Neutrophil (primary cell): ENCODE data around the gene NR0B1.

Source experiments
- H3K27ac ChIP-seq: fragments of 200-600 bp; sonication (generic); 2 replicates; pipeline ENCODE4 v1.5.1; 2016; ENCODE audit warnings: mild to moderate bottlenecking, moderate library complexity
- H3K27me3 ChIP-seq: fragments of 200-600 bp; sonication (generic); 2 replicates; pipeline ENCODE4 v1.6.0; 2016; ENCODE audit warnings: mild to moderate bottlenecking
- H3K36me3 ChIP-seq: fragments of 200-600 bp; sonication (generic); 2 replicates; pipeline ENCODE4 v1.5.1; 2017
- H3K4me1 ChIP-seq, 2 experiments: fragments of 200-600 bp in 1 of 2; sonication (generic) in 1 of 2; 1 replicate in 1 of 2; 2 replicates in 1 of 2; pipeline versions ENCODE4 v1.5.1 to v1.6.1; 2013 to 2016; ENCODE audit warnings: low read depth in 1 of 2, low read length in 1 of 2, mild to moderate bottlenecking in 1 of 2, moderate library complexity in 1 of 2; ENCODE audit not compliant: control insufficient read depth in 1 of 2, insufficient read depth in 1 of 2
- H3K4me3 ChIP-seq, 2 experiments: fragments of 200-600 bp in 1 of 2; sonication (generic) in 1 of 2; 1 replicate in 1 of 2; 2 replicates in 1 of 2; pipeline ENCODE4 v1.5.1; 2013 to 2016; ENCODE audit warnings: low read depth in 1 of 2, low read length in 1 of 2, mild to moderate bottlenecking in 1 of 2, moderate library complexity in 1 of 2
- H3K9me3 ChIP-seq: fragments of 200-600 bp; sonication (generic); 2 replicates; pipeline ENCODE4 v1.5.1; 2016
- CTCF ChIP-seq: fragments of 200-600 bp; sonication (generic); IDR thresholded peaks from 2 replicates; pipeline ENCODE4 v1.5.1; 2016; ENCODE audit warnings: antibody characterized with exemption

NR0B1 gene

GRCh38 chrX:30304866-30305265, 4.3 kb downstream of the NR0B1 start:
- H3K36me3 ChIP-seq, result no peaks in the 10 kb centered on the region
- peaks cover 39% of the 10 kb centered on the region for H3K27me3 ChIP-seq
- H3K9me3 ChIP-seq, result no peaks in the 10 kb centered on the region
- no peaks in the 10 kb centered on the region for H3K4me1 ChIP-seq
- no peak overlapping the region for H3K27ac ChIP-seq
- no peak overlapping the region for H3K4me3 ChIP-seq
- no peak for TF ChIP-seq CTCF

GRCh38 chrX:30302956-30303355, 6.2 kb downstream of the NR0B1 start:
- peaks cover 20% of the 10 kb centered on the region for H3K27me3 ChIP-seq
- no peaks in the 10 kb centered on the region for H3K4me1 ChIP-seq
- H3K27ac ChIP-seq, result no peak overlapping the region
- no peak for TF ChIP-seq CTCF
- no peaks in the 10 kb centered on the region for H3K9me3 ChIP-seq
- H3K4me3 ChIP-seq, result no peak overlapping the region
- H3K36me3 ChIP-seq, result no peaks in the 10 kb centered on the region

GRCh38 chrX:30301963-30302362, 7.2 kb downstream of the NR0B1 start:
- Histone ChIP-seq H3K4me3 (no peak overlapping the region), H3K4me1 (no peaks in the 10 kb centered on the region), H3K27ac (no peak overlapping the region), H3K9me3 (no peaks in the 10 kb centered on the region), H3K27me3 (peaks cover 10% of the 10 kb centered on the region), H3K36me3 (no peaks in the 10 kb centered on the region)
- TF ChIP-seq CTCF, result no peak

GRCh38 chrX:30301208-30301607, 8.0 kb downstream of the NR0B1 start:
- no peak for TF ChIP-seq CTCF
- H3K27ac ChIP-seq, result no peak overlapping the region
- H3K4me1 ChIP-seq, result no peaks in the 10 kb centered on the region
- no peaks in the 10 kb centered on the region for H3K9me3 ChIP-seq
- H3K36me3 ChIP-seq, result no peaks in the 10 kb centered on the region
- H3K27me3 ChIP-seq, result peaks cover 3% of the 10 kb centered on the region
- no peak overlapping the region for H3K4me3 ChIP-seq

- Histone ChIP-seq H3K36me3 (no peaks in the 10 kb centered on the region), H3K9me3 (no peaks in the 10 kb centered on the region), H3K4me1 (no peaks in the 10 kb centered on the region), H3K27me3 (no peaks in the 10 kb centered on the region), H3K4me3 (no peak overlapping the region), H3K27ac (no peak overlapping the region)
- TF ChIP-seq CTCF, result no peak
Measured at GRCh38 chrX:30296408-30297254, 12.6 kb downstream of the NR0B1 start.
